Measurements from ENCODE around the gene SP3.
"Not testable (repeated sequence)": the region's sequence is repeated elsewhere in the genome, so short reads cannot be mapped to it uniquely, and the experiment has no call there.

The SP3 gene

DNA sequence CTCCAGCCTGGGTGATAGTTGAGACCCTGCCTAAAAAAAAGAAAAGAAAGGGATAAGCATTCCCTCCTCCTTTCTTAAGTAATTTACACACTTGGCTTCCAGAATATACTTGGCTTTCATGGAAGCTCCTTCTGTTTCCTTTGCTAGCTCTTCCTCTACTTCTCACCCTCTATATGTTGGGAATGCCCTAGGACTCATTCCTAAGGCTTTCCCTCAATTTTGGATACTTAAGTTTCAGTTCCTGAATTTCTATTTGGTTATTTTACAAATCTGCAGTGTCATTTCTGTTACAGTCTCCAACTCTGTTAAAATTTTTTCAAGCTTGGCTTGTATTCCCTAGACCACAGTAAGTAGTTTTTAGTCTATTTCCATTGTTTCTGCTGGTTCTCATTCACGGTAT lies 23.6 kb downstream of the SP3 start:
- no peak for DNase-seq

DNA sequence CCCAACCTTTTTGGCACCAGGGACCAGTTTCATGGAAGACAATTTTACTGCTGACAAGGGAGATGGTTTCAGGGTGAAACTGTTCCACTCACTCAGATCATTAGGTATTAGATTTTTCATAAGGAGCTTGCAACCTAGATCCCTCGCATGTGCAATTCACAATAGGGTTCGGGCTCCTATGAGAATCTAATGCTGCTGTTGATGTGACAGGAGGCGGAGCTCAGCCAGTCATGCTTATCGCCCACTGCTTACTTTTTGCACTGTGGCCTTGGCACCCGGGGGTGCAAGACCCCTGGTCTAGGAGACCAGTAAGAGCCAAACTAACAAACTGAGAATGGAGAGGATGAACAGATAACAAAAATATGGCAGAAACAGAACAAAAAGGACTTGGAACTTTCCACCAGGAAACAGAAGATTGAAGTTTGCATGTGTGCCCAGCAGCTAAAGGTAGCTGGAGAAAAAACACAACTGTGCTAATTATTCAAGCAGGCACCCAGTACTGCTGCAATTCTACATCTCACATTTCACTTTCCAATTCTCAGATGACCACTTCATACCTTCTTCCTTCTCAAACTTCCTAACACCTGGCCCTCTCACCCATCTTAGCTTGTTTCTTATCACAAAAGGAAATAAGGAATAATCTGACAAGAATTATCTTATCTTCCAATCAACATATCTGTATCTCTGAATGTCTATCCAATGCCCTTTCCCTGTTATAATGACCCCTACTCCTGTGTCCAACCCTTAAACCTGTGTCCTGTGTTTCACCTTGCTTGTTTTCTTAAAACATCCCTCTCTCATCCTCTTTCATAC lies 24.8 kb downstream of the SP3 start:
- no peak for DNase-seq

DNA sequence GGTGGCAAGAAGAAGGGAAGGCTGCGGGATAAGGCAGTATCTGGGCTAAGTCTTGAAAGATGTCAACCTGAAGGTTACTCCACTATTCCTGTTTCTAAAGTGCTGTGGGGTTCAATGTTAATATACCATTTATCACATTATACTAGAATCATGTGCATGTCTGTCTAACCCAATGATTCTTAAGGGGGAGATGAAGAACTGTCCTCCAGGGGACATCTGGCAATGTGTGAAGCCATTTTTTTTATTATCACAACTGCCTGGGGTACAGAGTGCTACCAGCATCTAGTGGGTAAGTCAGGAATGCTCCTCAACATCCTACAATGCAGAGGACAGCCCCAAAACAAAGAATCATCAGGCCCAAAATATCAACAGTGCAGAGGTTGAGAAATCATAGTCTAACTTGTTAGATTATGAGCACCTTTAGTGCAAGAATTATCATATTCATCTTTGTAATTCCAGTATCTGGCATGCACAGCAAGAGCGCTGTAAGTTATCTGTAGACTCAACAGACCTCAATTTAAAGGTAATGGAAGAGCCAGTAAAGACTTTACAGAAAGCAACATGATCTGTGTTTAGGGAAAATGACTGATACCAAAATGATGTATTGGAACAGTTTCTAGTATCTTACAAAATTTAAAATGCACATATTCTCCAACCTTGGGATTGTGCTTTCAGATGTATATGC lies 26.3 kb downstream of the SP3 start:
- DNase-seq, result no peak

DNA sequence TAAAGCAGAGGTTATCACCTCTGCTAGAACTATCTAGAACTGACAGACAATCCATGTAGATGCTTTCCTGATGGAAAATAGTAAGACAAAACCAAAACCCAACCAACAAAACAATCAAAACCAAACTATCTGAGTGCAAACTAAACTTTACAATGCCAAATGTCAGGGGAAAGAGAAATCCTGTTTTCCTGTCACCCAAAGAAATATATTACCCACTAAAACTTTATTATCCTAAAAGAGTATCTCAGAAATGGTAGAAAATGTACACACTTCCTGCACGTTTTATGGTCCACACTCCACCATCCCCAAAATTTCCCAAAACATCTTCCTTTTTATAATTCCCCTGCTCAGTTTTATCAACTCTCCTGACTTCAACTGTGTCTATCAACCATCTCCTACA lies 29.9 kb downstream of the SP3 start:
- no peak for DNase-seq

DNA sequence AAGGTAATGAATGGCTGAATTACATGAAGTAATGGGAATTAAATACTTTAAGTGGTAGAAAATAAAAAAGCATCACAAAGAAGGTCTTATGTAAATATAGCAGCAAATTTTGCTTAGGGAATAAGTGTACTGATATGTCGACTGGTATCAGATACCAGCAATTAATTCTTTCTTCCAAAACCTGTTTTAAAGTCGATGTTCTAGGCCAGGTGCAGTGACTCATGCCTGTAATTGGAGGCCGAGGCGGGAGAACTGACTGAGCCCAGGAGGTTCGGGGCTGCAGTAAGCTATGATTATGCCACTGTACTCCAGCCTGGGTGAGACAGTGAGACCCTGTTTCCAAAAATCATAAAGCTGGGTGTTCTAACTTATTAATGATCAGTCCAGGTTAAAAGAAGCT lies 30.3 kb downstream of the SP3 start:
- no peak for DNase-seq

DNA sequence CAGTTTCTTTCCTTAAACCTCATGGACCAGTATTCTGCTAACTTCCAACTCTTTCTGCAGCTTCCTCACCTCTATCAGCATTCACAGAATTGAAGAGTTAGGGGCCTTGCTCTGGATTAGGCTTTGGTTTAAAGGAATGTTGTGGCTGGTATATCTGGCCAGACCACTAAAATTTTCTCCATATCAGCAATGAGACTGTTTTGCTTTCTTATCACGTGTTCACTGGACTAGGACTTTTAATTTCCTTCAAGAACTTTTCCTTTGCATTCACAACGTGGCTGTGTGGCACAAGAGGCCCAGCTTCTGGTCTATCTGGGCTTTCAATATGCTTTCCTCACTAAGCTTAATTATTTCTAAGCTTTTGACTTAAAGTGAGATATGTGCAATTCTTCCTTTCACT lies 33.4 kb downstream of the SP3 start:
- DNase-seq, result no peak

DNA sequence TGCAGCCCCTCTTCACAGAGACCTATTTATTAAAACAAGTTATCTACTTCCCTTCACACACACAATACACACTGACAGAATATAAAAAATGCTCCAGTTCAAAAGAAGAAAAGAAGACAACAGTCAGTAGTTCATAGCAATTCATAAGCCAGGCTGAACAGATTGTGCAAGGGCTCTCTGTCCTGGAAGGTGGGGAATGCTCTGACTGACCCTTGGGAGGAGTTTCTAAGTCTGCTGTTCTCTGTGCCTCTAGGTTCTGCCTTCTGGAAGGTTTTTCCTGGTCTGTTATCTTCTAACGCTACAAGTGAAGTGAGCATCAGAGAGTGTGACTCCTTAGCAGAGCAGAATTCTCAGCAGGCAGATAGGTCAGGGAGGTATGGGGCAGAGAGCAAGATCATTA lies 35.7 kb downstream of the SP3 start:
- DNase-seq, result no peak

DNA sequence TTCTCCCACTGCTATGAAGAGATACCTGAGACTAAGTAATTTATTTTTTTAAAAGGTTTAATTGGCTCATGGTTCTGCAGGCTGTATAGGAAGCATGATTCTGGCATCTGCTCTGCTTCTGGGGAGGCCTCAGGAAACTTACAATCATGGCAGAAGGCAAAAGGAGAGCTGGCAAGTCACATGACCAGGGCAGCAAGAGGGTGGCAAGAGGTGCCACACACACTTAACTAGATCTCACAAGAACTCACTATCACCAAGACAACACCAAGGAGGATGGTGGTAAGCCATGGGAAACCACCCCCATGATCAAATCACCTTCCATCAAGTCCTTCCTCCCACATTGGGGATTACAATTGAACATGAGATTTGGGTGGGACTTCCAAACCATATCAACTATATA lies 38.3 kb downstream of the SP3 start:
- DNase-seq, result no peak

DNA sequence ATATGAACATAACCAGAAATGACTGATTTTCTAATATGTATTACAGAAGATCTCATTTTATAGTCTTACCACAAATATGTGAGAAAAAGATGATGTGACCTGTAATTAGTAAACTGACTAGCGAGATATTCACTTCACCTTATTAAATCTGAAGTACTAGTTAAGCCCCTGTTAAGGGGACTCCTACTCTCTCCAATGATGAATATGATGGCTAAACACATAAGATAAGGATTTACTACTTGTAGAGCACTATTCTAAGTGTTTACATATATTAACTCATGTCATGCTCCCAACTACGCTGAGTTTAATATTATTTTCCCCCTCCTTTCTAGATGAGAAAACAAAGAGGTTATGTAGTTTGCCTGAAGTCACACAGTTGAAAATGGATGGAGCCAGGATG lies 40.9 kb downstream of the SP3 start:
- DNase-seq, result no peak

DNA sequence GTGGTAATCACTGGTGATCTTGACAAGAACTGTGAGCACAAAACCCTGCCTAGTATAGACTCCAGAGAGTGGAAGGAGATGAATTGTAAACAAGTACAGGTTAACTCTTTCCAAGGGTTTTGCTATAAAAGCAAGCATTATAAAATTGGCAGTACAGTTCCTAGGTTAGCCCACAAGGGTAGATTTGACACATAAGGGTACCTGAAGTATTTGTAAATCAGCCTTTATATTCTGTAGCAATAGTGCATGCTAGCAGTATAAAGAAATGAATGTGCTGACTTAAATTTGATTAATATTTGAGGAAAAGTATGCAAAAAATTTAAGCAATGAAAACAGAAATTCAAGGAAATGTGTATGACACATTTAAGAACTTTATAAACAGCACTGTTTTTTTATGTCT lies 42.4 kb downstream of the SP3 start:
- no peak for DNase-seq

DNA sequence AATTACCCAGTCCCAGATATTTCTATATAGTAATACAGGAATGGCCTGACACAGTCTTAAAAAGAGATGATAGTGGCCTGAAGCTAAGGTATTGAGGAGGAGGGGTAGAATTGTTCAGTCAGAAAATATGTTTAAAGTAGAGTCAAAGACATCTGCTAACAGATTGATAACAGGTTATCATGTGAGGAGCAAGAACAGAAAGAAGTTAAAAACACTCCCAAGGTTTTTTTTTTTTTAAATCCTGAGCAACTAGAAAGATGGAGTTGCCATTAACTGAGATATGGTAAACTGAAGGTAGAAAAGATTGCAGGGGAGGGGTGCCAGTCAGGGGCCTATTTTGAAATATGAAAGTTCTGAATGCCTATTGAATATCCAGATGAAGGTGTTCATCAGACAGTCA lies 43.1 kb downstream of the SP3 start:
- DNase-seq, result no peak

DNA sequence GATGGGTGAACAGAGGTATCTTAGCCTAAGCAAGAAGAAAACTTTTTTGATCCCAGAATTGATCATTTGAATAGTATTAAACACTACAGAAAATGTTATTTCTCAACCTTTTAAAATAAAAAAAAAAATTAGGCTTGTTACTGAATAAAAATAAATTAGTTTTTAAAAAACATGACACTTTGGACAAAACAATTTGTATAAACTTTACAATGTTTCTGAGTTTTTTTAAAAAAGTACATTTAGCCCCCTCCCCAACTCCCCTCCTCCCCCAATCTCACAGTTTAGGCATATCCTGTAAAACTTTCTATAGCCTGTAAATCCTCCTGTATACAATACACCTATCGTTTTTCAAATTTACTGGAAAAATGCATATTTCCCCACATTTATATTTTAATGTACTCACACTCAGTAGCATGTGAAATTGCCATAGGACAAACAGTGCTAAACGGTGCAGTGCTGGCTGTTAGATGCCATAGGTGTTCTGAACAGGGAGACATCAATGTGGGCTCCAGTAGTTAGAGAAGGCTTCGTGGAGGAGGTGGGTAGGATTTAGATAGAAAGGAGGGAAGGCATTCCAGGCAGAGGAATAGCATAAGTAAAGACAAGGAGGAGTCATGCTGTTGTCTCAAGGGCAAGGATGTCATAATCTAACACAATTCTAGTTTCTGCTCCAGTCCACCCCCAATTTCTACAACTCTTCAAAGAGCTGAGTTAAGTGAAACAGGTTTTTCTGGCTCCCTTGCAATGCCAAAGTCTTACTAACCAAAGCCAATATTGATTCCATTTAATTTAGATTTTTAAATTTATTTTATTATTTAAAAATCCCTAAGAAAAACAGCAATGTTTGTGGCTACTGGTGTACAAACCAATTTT lies 50.9 kb downstream of the SP3 start:
- no peak for DNase-seq

DNA sequence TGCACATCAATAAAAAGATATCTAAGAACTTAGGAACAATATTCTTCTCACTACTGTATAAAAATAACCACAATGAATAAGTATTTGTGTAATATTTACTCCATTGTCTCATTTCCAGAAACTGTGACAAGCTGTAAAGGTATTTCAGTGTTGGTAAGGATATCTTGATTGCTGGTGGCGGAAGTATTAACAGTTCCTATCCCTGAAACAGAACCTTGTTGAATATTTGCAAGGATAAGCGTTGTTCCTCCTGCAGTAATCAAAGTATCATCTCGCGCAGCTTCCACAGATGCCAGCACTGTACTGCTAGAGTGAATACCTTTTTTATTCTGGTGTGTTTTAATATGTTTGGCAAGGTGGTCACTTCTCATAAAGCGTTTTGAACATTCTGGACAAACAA lies 55.3 kb downstream of the SP3 start:
- DNase-seq, result no peak

DNA sequence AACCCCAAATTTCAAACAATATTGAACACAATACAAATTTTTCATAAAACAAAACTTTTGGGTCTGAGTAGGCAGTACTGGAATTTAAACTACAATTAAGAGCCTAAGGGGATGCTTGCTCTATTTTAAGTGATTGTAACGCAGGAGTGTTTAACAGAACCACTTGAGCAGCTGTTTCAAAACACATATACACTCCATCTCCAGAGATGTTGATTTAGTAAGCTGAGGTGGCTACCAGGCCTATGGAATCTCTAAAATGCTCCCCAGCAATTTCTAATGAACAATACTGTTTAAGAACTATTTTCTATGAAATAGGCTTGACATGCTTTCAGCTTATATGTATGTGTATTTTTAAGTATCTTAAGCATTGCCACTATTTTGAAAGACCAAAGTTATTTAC lies 58.5 kb downstream of the SP3 start:
- DNase-seq, result no peak

DNA sequence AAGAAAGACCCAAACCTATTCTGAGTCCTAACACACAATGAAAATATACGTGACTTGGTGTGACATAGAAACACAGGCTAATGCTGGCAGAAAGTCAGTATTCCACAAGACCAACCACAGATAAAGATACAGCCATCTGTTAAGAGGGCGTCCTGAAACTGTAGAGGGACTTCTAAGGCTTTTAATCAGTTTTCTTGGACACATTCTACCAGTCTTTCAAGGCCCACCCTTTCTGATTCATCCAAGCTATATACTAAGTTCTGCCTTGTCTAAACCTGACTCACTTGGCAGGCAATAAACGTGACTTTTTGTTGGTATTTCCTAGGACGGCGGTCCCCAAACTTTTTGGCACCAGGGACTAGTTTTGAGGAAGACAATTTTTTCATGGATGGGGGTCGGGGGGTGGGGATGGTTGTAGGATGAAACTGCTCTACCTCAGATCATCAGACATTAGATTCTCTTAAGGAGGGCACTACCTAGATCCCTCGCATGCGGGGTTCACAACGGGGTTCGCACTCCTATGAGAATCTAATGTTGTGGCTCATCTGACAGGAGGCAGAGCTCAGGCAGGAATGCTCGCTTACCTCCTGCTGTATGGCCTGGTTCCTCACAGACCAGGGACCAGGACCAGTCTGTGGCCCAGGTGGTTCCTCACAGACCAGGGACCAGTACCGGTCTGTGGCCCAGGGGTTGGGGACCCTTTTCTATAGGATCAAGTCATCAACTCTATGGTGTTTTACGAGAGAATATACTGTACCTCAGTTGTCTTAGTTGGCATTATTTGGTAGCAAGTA lies 61.4 kb downstream of the SP3 start:
- DNase-seq, result no peak

DNA sequence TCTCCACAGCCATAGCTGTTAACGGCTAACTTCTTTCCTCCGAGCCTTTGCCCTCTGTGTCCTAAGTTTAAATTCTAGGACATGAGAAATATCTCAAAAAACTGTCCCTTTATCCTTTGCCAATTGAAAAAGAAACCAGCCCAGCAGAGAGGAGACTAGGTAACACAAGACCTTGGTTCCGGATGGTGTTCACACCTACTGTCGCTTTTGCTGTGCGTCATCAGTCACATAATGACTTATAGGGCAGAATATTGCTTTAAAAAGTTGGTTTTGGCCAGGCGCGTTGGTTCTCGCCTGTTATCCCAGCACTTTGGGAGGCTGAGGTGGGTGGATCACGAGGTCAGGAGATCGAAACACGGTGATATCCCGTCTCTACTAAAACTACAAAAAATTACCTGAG lies 66.2 kb downstream of the SP3 start:
- no peak for DNase-seq

DNA sequence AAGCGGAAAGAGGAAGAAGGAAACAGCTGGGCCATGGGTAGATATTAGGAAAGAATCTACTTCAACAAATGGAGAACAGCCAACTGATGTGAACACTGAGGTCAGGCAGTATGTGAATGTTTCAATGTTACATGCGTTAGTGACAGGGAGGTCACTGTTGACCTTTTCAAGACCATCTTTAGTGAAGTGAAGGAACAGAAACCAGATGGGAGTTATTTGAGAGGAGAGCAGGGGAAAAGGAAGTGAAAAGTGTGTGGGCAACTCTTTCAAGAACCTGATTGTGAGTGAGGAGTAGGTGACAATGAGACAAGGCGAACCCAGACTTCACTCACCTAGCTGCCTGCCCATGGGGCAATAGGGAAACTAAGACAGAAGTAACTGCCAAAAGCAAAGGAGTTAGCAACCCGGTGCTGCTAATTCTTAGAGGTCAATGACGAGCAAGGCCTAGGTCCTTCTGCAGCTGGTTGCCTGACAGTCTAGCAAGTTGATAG lies 67.0 kb downstream of the SP3 start:
- no peak for DNase-seq

DNA sequence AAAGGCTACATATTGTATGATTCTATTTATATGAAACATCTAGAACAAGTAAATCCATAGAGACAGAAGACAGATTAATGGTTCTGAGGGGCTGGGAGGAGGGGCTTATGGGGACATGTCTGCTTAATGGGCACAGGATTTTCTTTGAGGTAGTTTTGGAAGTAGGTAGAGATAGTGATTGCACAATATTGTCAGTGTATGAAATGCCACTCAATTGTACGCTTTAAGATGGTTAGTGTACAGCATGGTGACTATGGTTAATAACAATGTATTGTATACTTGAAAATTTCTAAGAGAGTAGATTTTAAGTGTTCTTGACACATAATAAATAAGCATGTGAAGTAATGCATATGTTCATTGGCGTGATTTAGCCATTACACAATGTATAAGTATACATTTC lies 68.4 kb downstream of the SP3 start:
- no peak for DNase-seq

DNA sequence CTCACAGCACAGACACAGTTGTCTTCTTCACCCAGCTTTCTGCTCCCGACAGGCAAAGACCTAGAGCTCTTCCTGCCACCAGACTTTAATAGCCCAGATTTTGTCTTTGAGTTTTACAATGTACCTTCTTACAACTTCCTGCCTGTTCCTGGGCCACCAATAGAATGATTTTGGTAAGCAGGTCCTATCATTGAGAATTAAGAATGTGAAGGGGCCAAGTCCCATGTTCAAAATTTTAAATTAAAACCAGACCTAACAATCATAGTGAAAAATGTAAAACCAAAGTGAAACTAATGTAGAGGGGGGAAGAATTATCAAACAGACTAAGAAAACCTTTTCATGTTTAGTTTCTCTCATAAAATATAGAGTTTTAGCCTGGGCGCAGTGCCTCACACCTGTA lies 72.8 kb downstream of the SP3 start:
- DNase-seq, result no peak

DNA sequence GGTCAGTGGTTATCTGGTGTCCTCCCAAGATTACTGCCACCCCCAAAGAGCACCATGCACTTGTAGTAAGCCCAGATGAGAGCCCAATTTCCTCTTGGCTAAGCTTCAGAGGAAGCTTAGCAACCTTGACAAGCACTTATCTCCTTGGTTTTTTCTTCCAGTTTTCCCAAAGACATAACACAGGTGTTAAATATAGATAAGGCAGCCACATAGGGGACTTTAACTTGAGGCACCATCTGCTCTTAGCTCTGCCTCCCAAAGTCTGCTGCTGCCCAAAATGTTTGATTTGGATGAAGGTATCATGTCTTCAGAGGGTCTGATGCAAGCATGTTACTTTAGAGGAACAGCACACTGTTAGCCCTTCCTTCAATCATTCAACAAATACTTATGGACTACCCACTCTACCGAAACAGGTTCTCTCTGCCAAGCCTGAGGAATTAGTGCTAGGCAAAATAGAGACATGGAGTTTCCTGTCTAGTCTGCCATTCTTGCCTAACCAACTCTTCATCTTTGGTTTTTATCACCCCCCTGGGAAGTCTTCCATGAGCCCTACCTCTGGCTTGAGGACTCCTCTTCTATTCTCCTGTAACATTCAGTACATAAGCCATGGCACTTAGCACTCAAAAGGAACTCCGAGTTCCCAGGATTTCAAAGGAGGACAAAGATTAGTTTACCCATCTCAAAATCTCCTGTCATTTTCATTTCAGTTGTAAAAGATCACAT lies 73.7 kb downstream of the SP3 start:
- no peak for DNase-seq

DNA sequence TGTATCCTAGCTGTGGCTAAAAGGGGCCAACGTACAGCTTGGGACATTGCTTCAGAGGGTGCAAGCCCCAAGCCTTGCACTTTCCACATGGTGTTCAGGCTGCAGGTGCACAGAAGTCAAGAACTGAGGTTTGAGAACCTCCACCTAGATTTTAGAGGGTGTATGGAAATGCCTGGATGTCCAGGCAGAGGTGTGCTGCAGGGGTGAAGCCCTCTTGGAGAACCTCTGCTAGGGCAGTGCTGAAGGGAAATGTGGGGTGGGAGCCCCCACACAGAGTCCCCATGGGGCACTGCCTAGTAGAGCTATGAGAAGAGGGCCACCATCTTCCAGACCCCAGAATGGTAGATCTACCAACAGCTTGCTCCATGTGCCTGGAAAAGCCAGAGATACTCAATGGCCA lies 75.7 kb downstream of the SP3 start:
- DNase-seq, result not testable (repeated sequence)

DNA sequence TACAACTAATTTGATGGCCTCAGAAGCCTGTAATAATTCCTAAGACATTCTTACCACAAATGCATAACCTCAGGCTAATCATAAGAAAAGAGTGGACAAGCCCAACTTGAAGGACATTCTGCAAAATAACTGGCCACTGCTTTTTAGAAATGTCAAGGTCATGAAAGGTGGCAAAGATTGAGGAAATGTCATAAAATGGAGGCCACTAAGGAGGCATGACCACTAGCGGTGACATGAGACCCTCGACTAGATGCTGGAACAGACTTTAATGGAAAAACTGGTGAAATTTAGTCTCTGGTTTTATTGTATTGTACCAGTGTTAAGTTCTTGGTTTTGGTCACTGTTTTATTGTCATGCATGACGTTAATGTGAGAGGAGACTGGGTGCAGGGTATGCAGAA lies 78.6 kb downstream of the SP3 start:
- no peak for DNase-seq

Data from hippocampal formation (tissue), 2 donors.